ENCODE data around the gene HES2.
A peak's percentile ranks its signal among the peaks of the same experiment; 100 is the strongest.

- TF ChIP-seq CTCF (conservative IDR thresholded peaks at IDR 0.05 in 1 of 2, IDR thresholded peaks at IDR 0.05 in 1 of 2; ENCODE audit: extremely low read depth in 1 of 2, insufficient read depth in 1 of 2, low read depth in 1 of 2, low read length in 2 of 2) (peak; percentile 16 to 56), EZH2 (IDR thresholded peaks at IDR 0.05; ENCODE audit: borderline replicate concordance, low read length) (no peak)
These were observed 25.5 kb upstream of the HES2 start for GRCh38 chr1:6445062-6445763.

All from mammary epithelial cell (primary cell).